Glomerular visceral epithelial cell (primary cell): ENCODE measurements around the gene ANKRD45.
"Not testable (repeated sequence)": the region's sequence is repeated elsewhere in the genome, so short reads cannot be mapped to it uniquely, and the experiment has no call there.

Experiments
- DNase-seq: peaks from one replicate; pipeline ENCODE4 v3.0.0-alpha.2; 2016; ENCODE audit errors: extremely low spot score

Gene ANKRD45

GRCh38 chr1:173669491-173669941 is at the start of gene ANKRD45:
Gene ANKRD45, minus strand, starts transcription at chr1:173669851. Its CDS starts 10,433 bp downstream, at chr1:173659418.
- peak; percentile 48 for DNase-seq

DNA sequence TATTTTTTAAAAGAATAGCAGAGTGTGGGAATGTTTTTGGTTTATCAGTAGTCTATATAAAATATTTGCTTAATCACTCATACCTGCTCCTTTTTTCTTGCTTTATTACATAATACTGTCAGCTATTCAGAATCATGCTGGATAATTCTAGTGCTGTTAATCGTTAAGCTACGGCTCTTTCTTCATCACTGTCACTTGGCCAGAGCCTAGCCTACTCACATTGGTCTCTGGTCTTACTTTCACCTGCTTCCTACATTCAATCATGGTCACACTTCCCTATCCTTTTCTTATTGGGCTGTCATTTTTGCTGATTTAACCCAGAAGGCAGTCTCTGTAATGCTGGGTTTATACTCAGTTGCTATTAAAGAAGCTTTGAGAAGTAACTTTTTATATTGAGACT is 47.6 kb upstream of the ANKRD45 start:
- DNase-seq, result peak; percentile 39

DNA sequence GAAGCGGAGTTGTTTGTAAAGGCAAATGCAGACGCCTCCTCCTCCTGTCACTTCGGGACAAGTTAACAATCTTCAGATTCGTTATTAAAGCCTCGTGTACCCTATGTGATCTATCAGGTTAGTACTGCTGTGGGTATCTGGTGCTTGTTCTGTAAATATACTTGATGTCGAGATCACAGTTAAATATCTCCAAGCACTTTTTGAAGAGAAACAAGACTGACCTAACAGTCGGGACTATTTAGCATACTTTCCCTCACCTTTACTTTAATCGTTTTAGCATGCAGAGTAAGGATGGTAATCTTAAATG is 45.8 kb upstream of the ANKRD45 start:
- DNase-seq, result no peak

- DNase-seq, result peak; percentile 94
Measured at GRCh38 chr1:173714759-173715537, 45.3 kb upstream of the ANKRD45 start, which contains the start of gene KLHL20. Gene KLHL20, plus strand, starts transcription at chr1:173714981. Its CDS starts 1,063 bp downstream, at chr1:173716044.

DNA sequence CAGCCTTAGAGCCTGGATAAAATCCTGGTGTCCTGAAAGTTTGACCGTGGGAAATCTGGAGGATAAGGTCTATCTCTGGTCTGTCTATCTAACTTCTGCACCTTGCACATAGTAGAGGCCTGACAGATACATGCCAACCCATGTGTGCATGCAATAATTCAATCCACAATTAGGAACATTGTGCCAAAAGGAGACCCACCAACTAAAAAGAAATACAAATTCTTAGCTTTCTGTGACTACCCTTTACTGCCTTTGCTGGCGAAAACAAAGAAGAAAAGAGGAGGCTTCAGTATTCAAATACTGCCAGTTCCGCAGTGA is 44.7 kb upstream of the ANKRD45 start:
- DNase-seq, result no peak

DNA sequence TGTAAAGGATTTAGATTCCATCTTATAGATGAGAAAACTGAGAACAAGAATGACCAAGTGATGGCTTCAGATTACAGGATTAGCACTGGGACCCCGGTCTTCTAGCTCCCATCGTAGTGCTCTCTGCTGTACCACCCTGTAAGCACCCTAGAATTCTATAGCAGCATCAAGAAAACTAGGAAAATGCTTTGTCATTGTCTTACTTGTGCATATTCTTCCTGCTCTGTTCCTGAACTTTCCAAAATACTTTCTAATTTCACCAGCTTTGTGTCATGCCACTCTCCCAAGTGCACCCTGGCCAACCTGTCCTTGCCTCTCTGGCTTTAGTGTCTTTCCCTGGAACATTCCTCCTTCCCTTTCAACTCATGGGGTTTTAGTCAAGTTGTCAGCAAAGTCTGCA is 39.1 kb upstream of the ANKRD45 start:
- no peak for DNase-seq

DNA sequence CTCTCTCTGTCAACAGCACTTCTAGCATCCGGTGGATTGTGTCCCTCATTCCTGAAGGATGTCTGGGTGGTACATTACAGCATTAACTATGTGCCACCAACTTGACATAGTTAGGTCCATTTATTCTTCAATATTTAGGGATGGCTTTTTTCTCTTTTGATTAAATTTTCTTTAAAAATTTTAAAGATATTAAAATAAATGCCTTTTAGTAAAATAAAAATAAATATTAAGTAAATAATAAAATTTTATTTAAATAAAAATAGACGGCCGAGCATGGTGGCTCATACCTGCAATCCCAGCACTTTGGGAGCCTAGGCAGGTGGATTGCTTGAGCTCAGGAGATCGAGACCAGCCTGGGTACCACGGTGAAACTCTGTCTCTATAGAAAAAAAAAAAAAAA is 35.5 kb upstream of the ANKRD45 start:
- DNase-seq, result no peak

GRCh38 chr1:173702736-173703135 is 33.1 kb upstream of the ANKRD45 start:
- no peak for DNase-seq

DNA sequence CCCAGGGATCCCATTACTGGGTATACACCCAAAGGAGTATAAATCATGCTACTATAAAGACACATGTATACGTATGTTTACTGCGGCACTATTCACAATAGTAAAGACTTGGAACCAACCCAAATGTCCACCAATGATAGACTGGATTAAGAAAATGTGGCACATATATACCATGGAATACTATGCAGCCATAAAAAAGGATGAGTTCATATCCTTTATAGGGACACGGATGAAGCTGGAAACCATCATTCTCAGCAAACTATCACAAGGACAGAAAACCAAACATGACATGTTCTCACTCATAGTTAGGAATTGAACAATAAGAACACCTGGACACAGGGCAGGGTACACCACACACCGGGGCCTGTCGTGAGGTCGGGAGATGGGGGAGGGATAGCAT is 31.6 kb upstream of the ANKRD45 start:
- DNase-seq, result not testable (repeated sequence)

GRCh38 chr1:173693238-173693637 is 23.6 kb upstream of the ANKRD45 start:
- DNase-seq, result no peak

- DNase-seq, result no peak
Measured at GRCh38 chr1:173688300-173688699, 18.6 kb upstream of the ANKRD45 start.

GRCh38 chr1:173685121-173685520 is 15.5 kb upstream of the ANKRD45 start:
- DNase-seq, result not testable (repeated sequence)

DNA sequence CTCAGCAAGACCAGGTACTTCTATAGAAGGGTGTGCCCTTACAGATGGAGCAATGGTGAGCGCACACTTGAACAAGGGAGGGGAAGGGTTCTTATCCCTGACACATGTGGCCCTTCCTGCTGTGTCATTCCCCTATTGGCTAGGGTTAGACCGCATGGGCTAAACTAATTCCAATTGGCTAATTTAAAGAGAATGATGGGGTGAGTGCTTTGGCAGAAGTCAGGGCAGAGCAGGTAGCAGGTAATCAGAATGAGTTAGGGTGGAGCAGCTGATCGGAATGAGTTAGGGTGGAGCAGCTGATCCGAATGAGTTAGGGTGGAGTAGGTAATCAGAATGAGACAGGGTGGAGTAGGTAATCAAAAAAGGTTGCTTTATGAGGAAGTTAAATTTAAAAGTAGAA is 14.2 kb upstream of the ANKRD45 start:
- DNase-seq, result not testable (repeated sequence)

- DNase-seq, result no peak
Measured at GRCh38 chr1:173682184-173682583, 12.5 kb upstream of the ANKRD45 start.

DNA sequence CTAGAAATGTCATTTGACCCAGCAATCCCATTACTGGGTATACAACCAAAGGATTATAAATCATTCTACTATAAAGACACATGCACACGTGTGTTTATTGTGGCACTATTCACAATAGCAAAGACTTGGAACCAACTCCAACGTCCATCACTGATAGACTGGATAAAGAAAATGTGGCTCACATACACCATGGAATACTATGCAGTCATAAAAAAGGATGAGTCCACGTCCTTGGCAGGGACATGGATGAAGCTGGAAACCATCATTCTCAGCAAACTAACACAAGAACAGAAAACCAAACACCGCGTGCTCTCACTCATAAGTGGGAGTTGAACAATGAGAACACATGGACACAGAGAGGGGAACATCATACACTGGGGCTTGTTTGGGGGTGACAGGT is 10.5 kb upstream of the ANKRD45 start:
- DNase-seq, result not testable (repeated sequence)

DNA sequence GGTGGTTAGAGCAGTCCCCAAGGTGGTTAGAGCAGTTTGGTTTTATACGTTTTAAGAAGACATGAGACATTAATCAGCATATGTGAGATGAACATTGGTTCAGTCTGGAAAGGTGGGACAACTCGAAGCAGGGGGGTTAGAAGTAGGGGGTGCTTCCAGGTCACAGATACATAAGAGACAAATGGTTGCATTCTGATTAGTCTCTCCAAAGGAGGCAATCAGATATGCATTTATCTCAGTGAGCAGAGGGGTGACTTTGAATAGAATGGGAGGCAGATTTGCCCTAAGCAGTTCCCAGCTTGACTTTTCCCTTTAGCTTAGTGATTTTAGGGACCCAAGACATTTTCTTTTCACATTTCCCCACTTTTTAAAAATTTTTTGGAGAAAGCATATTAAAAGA is 4.8 kb upstream of the ANKRD45 start:
- DNase-seq, result not testable (repeated sequence)

DNA sequence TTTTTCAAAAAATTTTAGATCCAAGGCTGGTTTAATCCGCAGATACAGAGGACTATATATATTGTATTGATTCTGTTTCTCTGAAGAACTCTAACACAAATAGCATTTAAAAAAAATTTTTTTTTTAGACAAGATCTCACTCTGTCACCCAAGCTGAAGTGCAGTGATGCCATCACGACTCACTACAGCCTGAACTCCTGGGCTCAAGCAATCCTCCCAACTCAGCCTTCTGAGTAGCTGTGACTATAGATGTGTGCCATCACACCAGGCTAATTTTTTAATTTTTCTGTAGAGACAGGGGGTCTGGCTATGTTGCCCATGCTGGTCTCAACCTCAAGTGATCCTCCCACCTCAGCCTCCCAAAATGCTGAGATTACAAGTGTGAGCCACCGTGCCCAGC is 3.0 kb downstream of the ANKRD45 start:
- no peak for DNase-seq

DNA sequence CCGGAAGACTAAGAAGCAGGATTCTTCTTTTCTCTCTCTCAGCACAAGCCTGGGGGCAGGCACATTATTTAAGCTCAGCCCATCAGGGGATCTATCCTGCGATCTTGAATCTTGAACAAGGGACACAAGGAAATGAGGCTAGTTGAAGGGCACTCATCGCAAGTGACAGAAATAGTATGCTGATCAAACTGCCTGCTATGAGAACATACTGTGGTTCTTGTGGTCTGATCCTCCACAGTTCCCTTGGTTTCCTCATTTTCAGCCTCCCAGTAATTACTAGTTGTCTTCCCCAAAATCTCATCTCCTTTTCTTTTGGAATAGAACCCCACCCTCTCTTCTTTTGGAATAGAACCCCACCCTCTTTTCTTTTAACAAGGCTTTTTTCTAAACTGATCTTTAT is 6.5 kb downstream of the ANKRD45 start:
- DNase-seq, result no peak

DNA sequence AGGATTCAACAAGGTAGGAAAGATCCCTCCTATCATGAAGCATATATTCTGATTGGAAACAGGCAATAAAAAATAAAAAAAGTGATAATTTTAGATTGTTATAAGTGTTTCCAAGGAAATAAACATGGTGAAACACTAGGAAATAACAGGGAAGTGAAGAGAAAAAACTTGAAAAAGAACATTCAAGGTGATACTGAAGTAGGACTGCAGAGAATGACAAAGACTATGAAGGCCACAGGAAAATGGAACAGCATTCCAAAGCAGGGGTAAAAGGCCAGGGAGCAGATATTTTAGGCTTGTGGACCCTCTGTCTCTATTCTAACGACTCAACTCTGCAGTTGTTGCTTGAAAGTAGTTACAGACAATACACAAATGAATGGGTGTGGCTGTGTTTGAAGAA is 7.9 kb downstream of the ANKRD45 start:
- DNase-seq, result no peak

DNA sequence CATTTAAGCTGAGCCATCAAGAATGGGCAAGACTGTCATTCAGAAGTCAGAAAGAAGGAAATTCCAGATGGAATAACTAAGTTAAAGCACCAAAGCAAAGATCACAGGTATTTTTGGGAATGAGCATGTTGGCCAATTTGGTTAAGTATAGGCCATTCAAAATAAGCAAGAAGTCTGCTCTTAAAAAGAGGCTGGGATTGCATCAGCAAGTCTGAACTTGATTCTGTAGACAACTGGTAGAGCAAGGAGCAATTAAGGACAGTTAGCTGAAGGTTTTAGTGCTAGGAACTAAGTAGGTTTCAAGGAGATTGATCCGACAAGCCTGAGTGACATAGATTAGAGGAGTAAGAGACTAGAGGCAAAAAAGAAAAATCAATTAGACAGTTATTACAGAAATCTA is 8.4 kb downstream of the ANKRD45 start:
- DNase-seq, result no peak

DNA sequence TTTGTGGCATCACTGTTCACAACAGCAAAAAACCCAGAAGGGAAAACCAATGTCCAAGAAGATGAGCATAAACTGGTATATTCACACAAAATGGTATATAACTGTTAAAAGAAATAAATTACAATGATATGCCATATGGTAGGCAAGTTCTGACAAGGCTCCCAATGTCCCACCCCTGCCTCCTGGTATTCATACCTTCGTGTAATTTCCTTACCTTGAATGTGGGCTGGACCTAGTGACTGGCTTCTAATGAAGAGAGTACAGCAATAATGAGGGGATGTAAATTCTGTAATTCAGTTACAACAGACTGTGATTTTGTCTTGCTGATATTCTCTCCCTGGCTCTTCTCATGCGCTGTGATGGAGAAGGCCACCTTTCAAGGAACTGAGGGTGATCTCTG is 9.3 kb downstream of the ANKRD45 start:
- no peak for DNase-seq

DNA sequence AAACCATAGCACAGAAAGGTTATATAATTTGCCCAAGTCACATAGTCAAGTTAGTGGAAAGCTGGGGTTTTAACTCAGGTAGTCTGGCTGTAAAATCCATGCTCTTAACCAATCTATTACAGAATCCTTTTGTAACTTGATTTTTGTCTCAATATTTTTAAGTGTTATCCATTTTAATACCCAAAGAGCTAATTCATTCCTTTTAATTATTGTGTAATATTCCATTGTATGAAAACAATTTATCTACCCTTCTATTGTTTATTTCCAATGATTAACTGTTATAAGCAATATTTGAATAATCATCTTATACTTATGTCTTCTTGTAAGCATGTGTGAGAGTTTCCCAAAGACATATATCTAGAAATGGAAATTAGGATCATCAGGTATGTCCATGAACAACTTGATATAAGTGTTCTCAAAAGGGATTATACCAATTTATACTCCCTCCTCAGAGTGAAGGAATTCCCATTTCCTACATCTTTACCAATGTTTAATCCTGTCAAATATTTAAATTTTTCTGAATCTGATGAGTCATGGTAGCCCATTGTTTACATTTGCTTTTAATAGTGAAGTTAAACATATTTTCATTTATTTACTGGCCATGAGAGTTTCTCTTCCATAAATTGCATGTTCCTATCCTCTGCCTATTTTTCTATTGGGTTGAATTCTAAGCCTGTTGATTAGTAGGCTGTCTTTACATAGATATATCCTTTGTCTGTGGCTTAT is 20.6 kb downstream of the ANKRD45 start:
- DNase-seq, result no peak

GRCh38 chr1:173646656-173647055 is 23.0 kb downstream of the ANKRD45 start:
- DNase-seq, result no peak
